HL-60 (cell line): ENCODE results near the gene KCNJ1.

Experiments
- GABPA ChIP-seq: IDR thresholded peaks from 2 replicates; pipeline ENCODE4 v1.6.1; 2012; ENCODE audit warnings: low read depth
- POLR2AphosphoS5 ChIP-seq: IDR thresholded peaks from 2 replicates; pipeline ENCODE4 v1.6.1; 2012; ENCODE audit warnings: low read depth
- SPI1 ChIP-seq: IDR thresholded peaks from 2 replicates; pipeline ENCODE4 v1.6.1; 2012; ENCODE audit warnings: low read depth, mild to moderate bottlenecking, borderline replicate concordance
- TF ChIP-seq, protein P1 (sequence below): IDR thresholded peaks from one replicate; pipeline ENCODE4 v1.5.1; 2011; ENCODE audit warnings: low read length, control low read depth, inconsistent platforms; ENCODE audit not compliant: insufficient read depth
- TF ChIP-seq, protein P2 (sequence below): IDR thresholded peaks from 2 replicates; pipeline ENCODE4 v1.6.1; 2012; ENCODE audit warnings: low read depth; ENCODE audit not compliant: insufficient replicate concordance

DNA sequence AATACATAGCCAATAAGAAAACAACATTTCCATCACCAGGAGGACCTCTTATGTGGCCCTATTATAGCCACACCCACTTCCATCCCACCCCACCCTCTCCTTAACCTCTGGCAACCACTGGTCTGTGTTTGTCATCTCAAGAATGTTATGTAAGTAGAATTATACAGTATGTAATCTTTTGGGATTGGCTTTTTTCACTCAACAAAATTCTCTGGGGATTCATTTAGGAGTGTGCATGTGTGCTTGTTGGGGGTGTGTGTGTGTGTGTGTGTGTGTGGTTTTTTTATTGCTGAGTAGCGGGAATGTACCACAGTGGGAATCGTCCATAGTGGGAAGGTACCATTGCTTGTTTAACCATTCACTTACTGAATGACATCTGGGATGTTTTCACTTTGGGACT is 29.3 kb upstream of the KCNJ1 start:
- TF ChIP-seq, protein P1, sequence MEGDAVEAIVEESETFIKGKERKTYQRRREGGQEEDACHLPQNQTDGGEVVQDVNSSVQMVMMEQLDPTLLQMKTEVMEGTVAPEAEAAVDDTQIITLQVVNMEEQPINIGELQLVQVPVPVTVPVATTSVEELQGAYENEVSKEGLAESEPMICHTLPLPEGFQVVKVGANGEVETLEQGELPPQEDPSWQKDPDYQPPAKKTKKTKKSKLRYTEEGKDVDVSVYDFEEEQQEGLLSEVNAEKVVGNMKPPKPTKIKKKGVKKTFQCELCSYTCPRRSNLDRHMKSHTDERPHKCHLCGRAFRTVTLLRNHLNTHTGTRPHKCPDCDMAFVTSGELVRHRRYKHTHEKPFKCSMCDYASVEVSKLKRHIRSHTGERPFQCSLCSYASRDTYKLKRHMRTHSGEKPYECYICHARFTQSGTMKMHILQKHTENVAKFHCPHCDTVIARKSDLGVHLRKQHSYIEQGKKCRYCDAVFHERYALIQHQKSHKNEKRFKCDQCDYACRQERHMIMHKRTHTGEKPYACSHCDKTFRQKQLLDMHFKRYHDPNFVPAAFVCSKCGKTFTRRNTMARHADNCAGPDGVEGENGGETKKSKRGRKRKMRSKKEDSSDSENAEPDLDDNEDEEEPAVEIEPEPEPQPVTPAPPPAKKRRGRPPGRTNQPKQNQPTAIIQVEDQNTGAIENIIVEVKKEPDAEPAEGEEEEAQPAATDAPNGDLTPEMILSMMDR, result no peak
- TF ChIP-seq GABPA, result no peak
- no peak for TF ChIP-seq POLR2AphosphoS5
- TF ChIP-seq, protein P2, sequence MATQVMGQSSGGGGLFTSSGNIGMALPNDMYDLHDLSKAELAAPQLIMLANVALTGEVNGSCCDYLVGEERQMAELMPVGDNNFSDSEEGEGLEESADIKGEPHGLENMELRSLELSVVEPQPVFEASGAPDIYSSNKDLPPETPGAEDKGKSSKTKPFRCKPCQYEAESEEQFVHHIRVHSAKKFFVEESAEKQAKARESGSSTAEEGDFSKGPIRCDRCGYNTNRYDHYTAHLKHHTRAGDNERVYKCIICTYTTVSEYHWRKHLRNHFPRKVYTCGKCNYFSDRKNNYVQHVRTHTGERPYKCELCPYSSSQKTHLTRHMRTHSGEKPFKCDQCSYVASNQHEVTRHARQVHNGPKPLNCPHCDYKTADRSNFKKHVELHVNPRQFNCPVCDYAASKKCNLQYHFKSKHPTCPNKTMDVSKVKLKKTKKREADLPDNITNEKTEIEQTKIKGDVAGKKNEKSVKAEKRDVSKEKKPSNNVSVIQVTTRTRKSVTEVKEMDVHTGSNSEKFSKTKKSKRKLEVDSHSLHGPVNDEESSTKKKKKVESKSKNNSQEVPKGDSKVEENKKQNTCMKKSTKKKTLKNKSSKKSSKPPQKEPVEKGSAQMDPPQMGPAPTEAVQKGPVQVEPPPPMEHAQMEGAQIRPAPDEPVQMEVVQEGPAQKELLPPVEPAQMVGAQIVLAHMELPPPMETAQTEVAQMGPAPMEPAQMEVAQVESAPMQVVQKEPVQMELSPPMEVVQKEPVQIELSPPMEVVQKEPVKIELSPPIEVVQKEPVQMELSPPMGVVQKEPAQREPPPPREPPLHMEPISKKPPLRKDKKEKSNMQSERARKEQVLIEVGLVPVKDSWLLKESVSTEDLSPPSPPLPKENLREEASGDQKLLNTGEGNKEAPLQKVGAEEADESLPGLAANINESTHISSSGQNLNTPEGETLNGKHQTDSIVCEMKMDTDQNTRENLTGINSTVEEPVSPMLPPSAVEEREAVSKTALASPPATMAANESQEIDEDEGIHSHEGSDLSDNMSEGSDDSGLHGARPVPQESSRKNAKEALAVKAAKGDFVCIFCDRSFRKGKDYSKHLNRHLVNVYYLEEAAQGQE, result no peak
- TF ChIP-seq SPI1, result no peak
